ENCODE measurements around the gene TSEN54.

Gene TSEN54

GRCh38 chr17:75490953-75491649, 25.2 kb upstream of the TSEN54 start:
- no peak overlapping the region for H2AFZ ChIP-seq (ENCODE audit: low read depth, low read length)
- H3K27me3 ChIP-seq (ENCODE audit: insufficient read depth, low read length, poor library complexity) = no peaks in the 10 kb centered on the region
- H3K79me2 ChIP-seq (ENCODE audit: insufficient read depth, low read length) = peaks cover 5% of the 10 kb centered on the region; the same call in 1 of the 2 replicates
- 0 out of 2 replicates have a peak, but pooled peaks cover 3% of the 10 kb centered on the region for H4K20me1 ChIP-seq (ENCODE audit: insufficient read depth, low read length)
- no peak for TF ChIP-seq EZH2 (IDR thresholded peaks at IDR 0.05; ENCODE audit: borderline replicate concordance, low read depth, low read length, severe bottlenecking)
- TF ChIP-seq CTCF (IDR thresholded peaks at IDR 0.05; ENCODE audit: borderline replicate concordance, extremely low read depth, low read length, poor library complexity, severe bottlenecking) = no peak
- H3K27ac ChIP-seq (ENCODE audit: low read length) = no peak overlapping the region
- ATAC-seq (ENCODE audit: insufficient read depth, low read depth) (no peak), DNase-seq (no peak)
- H3K36me3 ChIP-seq (ENCODE audit: insufficient read depth, low read length) = peaks cover 80% of the 10 kb centered on the region
- H3K9ac ChIP-seq (ENCODE audit: low read depth, low read length) = no peak overlapping the region
- H3K4me2 ChIP-seq (ENCODE audit: insufficient read depth, low read length) = no peak overlapping the region
- no peak overlapping the region for H3K4me3 ChIP-seq (ENCODE audit: low read depth in 1 of 2, low read length in 2 of 2)
- no peaks in the 10 kb centered on the region for H3K9me3 ChIP-seq (ENCODE audit: insufficient read depth, low read length, severe bottlenecking)
- H3K4me1 ChIP-seq (ENCODE audit: insufficient read depth, low read length) = peaks cover 22% of the 10 kb centered on the region

- no peaks in the 10 kb centered on the region for H3K27me3 ChIP-seq (ENCODE audit: insufficient read depth, low read length, poor library complexity)
- no peaks in the 10 kb centered on the region for H3K9me3 ChIP-seq (ENCODE audit: insufficient read depth, low read length, severe bottlenecking)
- H3K36me3 ChIP-seq (ENCODE audit: insufficient read depth, low read length) = peaks cover 80% of the 10 kb centered on the region
- H3K4me2 ChIP-seq (ENCODE audit: insufficient read depth, low read length) = no peak overlapping the region
- no peak overlapping the region for H3K9ac ChIP-seq (ENCODE audit: low read depth, low read length)
- no peak for ATAC-seq (ENCODE audit: insufficient read depth, low read depth)
- H3K4me3 ChIP-seq (ENCODE audit: low read depth in 1 of 2, low read length in 2 of 2) = no peak overlapping the region
- no peak overlapping the region for H3K27ac ChIP-seq (ENCODE audit: low read length)
- no peak for DNase-seq
- peaks cover 4% of the 10 kb centered on the region; the same call in 1 of the 2 replicates for H4K20me1 ChIP-seq (ENCODE audit: insufficient read depth, low read length)
- no peak overlapping the region for H2AFZ ChIP-seq (ENCODE audit: low read depth, low read length)
- peaks cover 16% of the 10 kb centered on the region for H3K4me1 ChIP-seq (ENCODE audit: insufficient read depth, low read length)
- peaks cover 5% of the 10 kb centered on the region; the same call in 1 of the 2 replicates for H3K79me2 ChIP-seq (ENCODE audit: insufficient read depth, low read length)
- TF ChIP-seq EZH2 (IDR thresholded peaks at IDR 0.05; ENCODE audit: borderline replicate concordance, low read depth, low read length, severe bottlenecking) = no peak
- TF ChIP-seq CTCF (IDR thresholded peaks at IDR 0.05; ENCODE audit: borderline replicate concordance, extremely low read depth, low read length, poor library complexity, severe bottlenecking) = no peak
These were observed 24.6 kb upstream of the TSEN54 start for GRCh38 chr17:75491680-75492079.

- TF ChIP-seq CTCF (IDR thresholded peaks at IDR 0.05; ENCODE audit: borderline replicate concordance, extremely low read depth, low read length, poor library complexity, severe bottlenecking) (no peak), EZH2 (IDR thresholded peaks at IDR 0.05; ENCODE audit: borderline replicate concordance, low read depth, low read length, severe bottlenecking) (no peak)
- H3K79me2 ChIP-seq (ENCODE audit: insufficient read depth, low read length) = peaks cover 5% of the 10 kb centered on the region; the same call in 1 of the 2 replicates
- H3K4me1 ChIP-seq (ENCODE audit: insufficient read depth, low read length) = peaks cover 6% of the 10 kb centered on the region
- no peak for ATAC-seq (ENCODE audit: insufficient read depth, low read depth)
- no peaks in the 10 kb centered on the region for H3K27me3 ChIP-seq (ENCODE audit: insufficient read depth, low read length, poor library complexity)
- H3K9ac ChIP-seq (ENCODE audit: low read depth, low read length) = no peak overlapping the region
- peaks cover 83% of the 10 kb centered on the region for H3K36me3 ChIP-seq (ENCODE audit: insufficient read depth, low read length)
- no peak overlapping the region for H2AFZ ChIP-seq (ENCODE audit: low read depth, low read length)
- peaks cover 7% of the 10 kb centered on the region; the same call in 1 of the 2 replicates for H4K20me1 ChIP-seq (ENCODE audit: insufficient read depth, low read length)
- H3K4me2 ChIP-seq (ENCODE audit: insufficient read depth, low read length) = no peak overlapping the region
- H3K4me3 ChIP-seq (ENCODE audit: low read depth in 1 of 2, low read length in 2 of 2) = no peak overlapping the region
- no peak for DNase-seq
- no peak overlapping the region for H3K27ac ChIP-seq (ENCODE audit: low read length)
- no peaks in the 10 kb centered on the region for H3K9me3 ChIP-seq (ENCODE audit: insufficient read depth, low read length, severe bottlenecking)
These were observed 23.7 kb upstream of the TSEN54 start for GRCh38 chr17:75492555-75493168.
